Lung (tissue), 12 donors: ENCODE measurements around the gene TNP1. TPM values are rescaled to one million over a fixed set of nuclear protein-coding genes. Genes with fewer than 3 reads are reported as not detected.

Experiments used
- ATAC-seq: fragments of 200-7000 bp; cut with Tn5 transposase; one replicate; pipeline ENCODE4 v1.9.1; 2020; ENCODE audit warnings: moderate number of reproducible peaks; ENCODE audit not compliant: insufficient read depth, low FRiP score
- DNase-seq, 3 donors: peaks; one replicate each; pipeline ENCODE4 v3.0.0-alpha.2; 2013 to 2017
- H3K27ac ChIP-seq, 2 donors: one replicate each; pipeline ENCODE4 v1.5.1; 2013; ENCODE audit warnings: mild to moderate bottlenecking in 2 of 2, moderate library complexity in 2 of 2, control low read depth in 1 of 2, inconsistent platforms in 1 of 2, low read depth in 1 of 2, low read length in 1 of 2
- H3K27me3 ChIP-seq, 3 donors: one replicate each; pipeline ENCODE4 v1.5.1; 2013; ENCODE audit warnings: low read length in 2 of 3; ENCODE audit not compliant: control insufficient read depth in 3 of 3, insufficient read depth in 3 of 3
- H3K36me3 ChIP-seq, 4 donors: one replicate each; pipeline ENCODE4 v1.5.1; 2013; ENCODE audit warnings: low read length in 4 of 4, mild to moderate bottlenecking in 1 of 4, moderate library complexity in 1 of 4; ENCODE audit not compliant: control insufficient read depth in 4 of 4, insufficient read depth in 4 of 4
- H3K4me1 ChIP-seq, 5 donors: one replicate each; pipeline ENCODE4 v1.5.1; 2013; ENCODE audit warnings: low read length in 5 of 5, mild to moderate bottlenecking in 2 of 5, moderate library complexity in 1 of 5; ENCODE audit not compliant: control insufficient read depth in 5 of 5, insufficient read depth in 5 of 5
- H3K4me3 ChIP-seq: one replicate; pipeline ENCODE4 v1.5.1; 2013; ENCODE audit warnings: mild to moderate bottlenecking, control low read depth, moderate library complexity
- H3K9ac ChIP-seq, 2 donors: one replicate each; pipeline ENCODE4 v1.5.1; 2013; ENCODE audit warnings: low read length in 2 of 2, control low read depth in 1 of 2; ENCODE audit not compliant: insufficient read depth in 1 of 2
- H3K9me3 ChIP-seq, 4 donors: one replicate each; pipeline ENCODE4 v1.5.1; 2013; ENCODE audit warnings: low read length in 3 of 4, mild to moderate bottlenecking in 1 of 4, moderate library complexity in 1 of 4; ENCODE audit not compliant: control insufficient read depth in 4 of 4, insufficient read depth in 3 of 4
- WGBS, 2 donors: extraction: QIAGEN DNeasy Blood & Tissue Kit; methylation state at CpG; one replicate each; pipeline ENCODE4 v1.1.7; 2013; 5-methylcytosine and 5-hydroxymethylcytosine counted together
- polyA plus RNA-seq, 2 donors: library from polyadenylated mRNA; stranded (reverse); fragments of 200-250 nt; gene quantifications; one replicate each; pipeline ENCODE4 v1.2.1, GENCODE V29; 2013
- total RNA-seq, 2 donors: library from RNA; depleted of rRNA in 1 of 2; stranded (reverse); fragments of >200 nt in 1 of 2; gene quantifications; one replicate each; pipeline ENCODE4 v1.2.1, GENCODE V29; 2014 to 2021
- TF ChIP-seq, protein P1 (sequence below): IDR thresholded peaks from 2 replicates; pipeline ENCODE4 v1.5.1; 2012; ENCODE audit warnings: mild to moderate bottlenecking; ENCODE audit errors: control extremely low read depth, extremely low read depth
- donor health status: control.
- donor health status: control.
- donor health status: Bipolar disorder and iron deficiency.
- donor health status: healthy.
- donor health status: DM: yes; HTN: yes; CAD: no.

The TNP1 gene
- total and polyA plus RNA-seq, 4 donors: not detected

DNA sequence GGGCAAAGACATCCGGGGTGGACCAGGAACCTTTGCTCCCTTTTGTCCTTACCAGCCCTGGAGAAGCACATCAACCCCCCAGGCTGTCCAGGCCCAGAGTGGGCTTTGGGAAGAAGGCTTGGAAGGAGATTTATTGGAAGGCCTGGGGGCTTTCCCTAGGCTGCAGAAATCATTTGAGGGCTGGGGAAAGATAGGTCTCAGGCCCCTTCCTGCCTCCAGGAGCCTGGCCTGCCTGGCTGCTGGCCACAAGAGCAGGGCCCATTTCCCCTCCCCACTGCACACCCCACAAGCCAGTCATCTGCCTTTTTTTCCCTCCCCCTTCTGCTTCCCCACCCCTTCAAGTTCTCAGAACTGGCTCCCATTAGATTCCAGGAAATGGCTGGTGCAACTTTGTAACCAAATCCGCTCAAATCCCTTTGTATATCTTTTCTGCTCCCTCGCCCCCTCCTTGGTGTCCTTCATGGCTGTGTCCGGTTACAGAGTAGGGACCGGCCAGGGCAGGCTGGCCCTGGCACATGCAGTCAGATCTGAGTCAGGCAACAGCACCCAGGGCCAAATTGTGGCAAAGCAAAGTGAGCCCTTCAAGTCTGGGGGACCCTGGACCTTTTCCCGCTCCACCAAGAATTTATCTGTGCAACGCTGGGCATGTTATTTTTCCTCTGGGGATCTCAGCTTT, 20.8 kb upstream of the TNP1 start:
- Histone ChIP-seq H3K4me3 (no peak overlapping the region), H3K36me3 (no peaks in the 10 kb centered on the region), H3K9me3 (peaks cover 0 to 3% (median 0%) of the 10 kb centered on the region in 4 donors), H3K27me3 (no peaks in the 10 kb centered on the region), H3K9ac (no peak overlapping the region), H3K4me1 (peaks cover 0 to 3% (median 0%) of the 10 kb centered on the region in 5 donors), H3K27ac (no peak overlapping the region)
- 57 to 73% methylated on average over 7 of the region's 7 CpGs for WGBS, 2 donors
- TF ChIP-seq, protein P1, sequence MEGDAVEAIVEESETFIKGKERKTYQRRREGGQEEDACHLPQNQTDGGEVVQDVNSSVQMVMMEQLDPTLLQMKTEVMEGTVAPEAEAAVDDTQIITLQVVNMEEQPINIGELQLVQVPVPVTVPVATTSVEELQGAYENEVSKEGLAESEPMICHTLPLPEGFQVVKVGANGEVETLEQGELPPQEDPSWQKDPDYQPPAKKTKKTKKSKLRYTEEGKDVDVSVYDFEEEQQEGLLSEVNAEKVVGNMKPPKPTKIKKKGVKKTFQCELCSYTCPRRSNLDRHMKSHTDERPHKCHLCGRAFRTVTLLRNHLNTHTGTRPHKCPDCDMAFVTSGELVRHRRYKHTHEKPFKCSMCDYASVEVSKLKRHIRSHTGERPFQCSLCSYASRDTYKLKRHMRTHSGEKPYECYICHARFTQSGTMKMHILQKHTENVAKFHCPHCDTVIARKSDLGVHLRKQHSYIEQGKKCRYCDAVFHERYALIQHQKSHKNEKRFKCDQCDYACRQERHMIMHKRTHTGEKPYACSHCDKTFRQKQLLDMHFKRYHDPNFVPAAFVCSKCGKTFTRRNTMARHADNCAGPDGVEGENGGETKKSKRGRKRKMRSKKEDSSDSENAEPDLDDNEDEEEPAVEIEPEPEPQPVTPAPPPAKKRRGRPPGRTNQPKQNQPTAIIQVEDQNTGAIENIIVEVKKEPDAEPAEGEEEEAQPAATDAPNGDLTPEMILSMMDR: no peak
- no peak for ATAC-seq
- peak; percentile 41 to 77 (median 55) for DNase-seq

DNA sequence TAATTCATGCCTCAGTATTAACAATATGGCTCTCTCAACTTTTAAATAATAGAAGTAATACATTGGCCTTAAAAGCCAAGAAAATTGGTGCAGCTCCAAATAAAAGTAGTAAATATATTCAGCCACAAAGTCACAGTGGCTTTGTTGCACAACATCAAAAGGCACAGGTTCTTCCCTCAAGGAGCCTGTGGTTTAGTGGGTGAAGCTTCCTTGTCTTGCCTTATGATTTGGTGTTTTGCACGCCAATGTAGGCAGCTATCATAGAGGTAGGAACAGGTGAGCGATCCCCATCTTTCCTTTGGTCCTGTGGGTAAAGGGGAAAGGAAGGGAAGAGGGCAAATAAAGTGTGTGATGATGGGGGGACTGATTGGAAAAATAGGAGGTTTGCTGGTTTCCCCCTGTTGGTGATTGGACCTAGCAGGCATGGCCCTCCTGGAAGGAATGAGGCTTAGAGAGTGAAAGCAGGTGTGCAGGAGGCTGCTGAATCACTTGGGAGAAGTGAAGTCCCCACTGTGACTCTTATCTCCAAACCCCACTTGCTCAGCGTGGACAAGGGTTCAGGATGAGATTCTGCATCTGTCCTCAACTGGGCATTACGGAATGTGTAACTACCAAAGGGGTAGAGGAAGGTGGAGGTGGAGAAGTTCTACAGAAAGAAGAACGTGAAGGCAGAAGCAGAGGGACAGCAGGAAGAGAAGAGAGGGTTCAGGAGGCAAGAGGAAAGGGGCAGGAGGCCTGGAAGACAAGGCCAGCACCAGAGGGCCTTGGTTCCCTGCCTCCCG, 20.1 kb upstream of the TNP1 start:
- H3K9ac ChIP-seq: no peak overlapping the region
- H3K36me3 ChIP-seq: no peaks in the 10 kb centered on the region
- WGBS, 2 donors: 87% methylated on average over 6 of the region's 6 CpGs

DNA sequence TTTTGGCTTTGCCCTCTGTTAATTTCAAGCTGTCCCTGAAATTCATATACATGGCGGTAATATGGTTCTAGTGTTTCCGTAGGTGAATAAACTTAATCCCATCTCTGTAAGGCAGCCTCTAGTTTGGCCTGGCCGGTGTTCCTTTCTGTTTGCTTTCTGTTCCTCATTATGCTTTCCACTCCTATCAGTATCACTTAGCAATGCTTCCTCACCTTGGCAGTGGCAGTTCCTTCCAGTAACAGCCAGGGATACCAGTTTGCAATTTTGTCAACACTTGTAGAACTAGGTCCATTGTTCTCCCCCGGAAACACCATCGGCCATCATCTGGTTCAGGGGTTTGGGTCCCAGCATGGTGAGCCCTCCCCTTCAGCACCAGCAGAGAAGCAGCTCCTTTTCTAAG, 18.2 kb upstream of the TNP1 start:
- no peak for DNase-seq
- TF ChIP-seq, protein P1: no peak
- peaks cover 0 to 3% (median 0%) of the 10 kb centered on the region in 5 donors for H3K4me1 ChIP-seq
- no peaks in the 10 kb centered on the region for H3K36me3 ChIP-seq
- H3K9ac ChIP-seq: no peak overlapping the region
- no peak for ATAC-seq
- H3K27me3 ChIP-seq: no peaks in the 10 kb centered on the region
- no peak overlapping the region for H3K4me3 ChIP-seq
- 93% methylated on average over 5 of the region's 5 CpGs for WGBS, 2 donors
- no peak overlapping the region for H3K27ac ChIP-seq
- H3K9me3 ChIP-seq: no peaks in the 10 kb centered on the region

More for the DNA sequence above, 20.1 kb upstream of the TNP1 start:
- no peak overlapping the region for H3K27ac ChIP-seq
- H3K4me1 ChIP-seq: peaks cover 0 to 3% (median 0%) of the 10 kb centered on the region in 5 donors
- no peaks in the 10 kb centered on the region for H3K27me3 ChIP-seq
- TF ChIP-seq, protein P1: no peak
- ATAC-seq (no peak), DNase-seq (no peak)
- peaks cover 0 to 3% (median 0%) of the 10 kb centered on the region in 4 donors for H3K9me3 ChIP-seq
- H3K4me3 ChIP-seq: no peak overlapping the region
